Measurements from ENCODE around the gene RMI2. TPM values are rescaled to one million over a fixed set of nuclear protein-coding genes. Genes with fewer than 3 reads are reported as not detected.

RMI2 gene
- total and polyA plus RNA-seq, 9 of the 15 experiments (the other 6 are each of a cell fraction or from before 2014, with no cell fraction given), result 8.0 to 43.4 (median 32.5) TPM

DNA sequence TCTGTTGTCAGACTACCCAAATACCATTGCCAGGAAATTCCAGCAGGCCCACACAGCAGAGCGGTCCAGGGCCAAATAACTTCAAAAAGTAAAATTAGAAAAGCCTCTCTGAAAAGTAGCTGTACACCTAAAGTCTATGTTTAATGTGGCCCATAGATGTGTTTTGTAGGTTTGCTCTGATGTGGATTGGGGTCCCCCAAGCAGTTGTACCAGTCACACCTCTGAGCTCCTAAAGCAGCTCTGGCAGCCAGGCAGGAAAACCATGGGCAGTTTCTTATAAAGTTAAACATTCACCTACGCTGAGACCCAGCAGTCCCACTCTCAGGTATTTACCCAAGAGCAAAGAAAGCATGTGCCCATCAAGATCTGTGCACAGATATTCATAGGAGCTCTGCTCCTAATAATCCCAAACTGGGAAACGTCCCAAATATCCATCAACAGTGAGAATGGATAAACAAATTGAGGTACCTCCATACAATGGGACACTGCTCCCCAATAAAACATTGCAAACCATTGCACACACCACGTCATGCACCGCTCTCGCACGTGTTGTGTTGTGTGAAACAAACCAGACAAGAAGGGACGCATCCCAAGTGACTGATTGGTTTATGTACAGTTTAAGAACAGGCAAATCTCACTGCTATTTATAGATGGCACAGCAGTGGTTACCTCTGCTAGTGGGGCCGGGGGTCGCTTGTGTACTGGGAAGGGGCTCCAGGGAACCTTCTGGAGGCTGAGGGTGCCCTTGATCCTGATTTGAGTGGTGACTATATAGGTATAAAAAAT, 48.4 kb upstream of the RMI2 start (continued):
- TF ChIP-seq MAFG (tag; conservative IDR thresholded peaks at IDR 0.05), result no peak

DNA sequence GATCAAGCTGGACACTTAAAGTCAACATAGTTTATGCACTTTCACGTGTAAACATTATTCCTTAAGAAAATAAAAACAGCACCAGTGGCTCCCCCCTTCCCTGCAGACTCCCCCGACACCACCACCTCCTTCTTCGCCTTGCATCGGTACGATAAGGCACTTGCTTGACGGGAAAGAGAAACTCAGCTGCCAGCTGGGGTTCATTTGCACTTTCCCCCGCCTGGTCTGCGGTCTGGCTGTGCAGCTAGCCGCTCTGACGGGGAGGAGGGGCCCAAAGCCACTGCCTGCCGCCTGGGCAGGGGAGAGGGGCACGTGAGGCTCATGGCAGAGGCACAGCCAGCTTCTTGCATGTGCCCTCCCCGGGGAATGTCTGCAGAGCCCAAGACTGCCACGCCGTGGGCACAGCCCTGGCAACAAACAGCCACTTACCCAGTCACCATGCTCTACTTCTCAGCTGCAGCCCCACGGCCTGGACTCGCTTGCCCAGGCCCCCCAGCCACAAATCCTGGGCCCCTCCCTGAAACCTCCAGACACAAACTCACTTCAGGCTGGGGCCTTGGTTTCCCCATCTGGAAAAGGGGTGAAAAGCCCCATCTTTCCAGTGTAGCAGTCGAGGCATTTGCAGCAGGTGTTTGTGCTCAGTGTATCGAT, 47.6 kb upstream of the RMI2 start:
- peak; percentile 78 for FAIRE-seq
- 8% methylated on average over 18 of the region's 19 CpGs for WGBS (ENCODE audit: insufficient coverage, low coverage, missing lambda C conversion rate)
- Histone ChIP-seq H3K4me2 (ENCODE audit: insufficient read depth, low read length) (peak overlapping the region; percentile 47), H3K27ac (ENCODE audit: extremely low read depth, low read depth, low read length) (no peak overlapping the region), H3K4me1 (replicated peaks in 1 of 2; ENCODE audit: control insufficient read depth in 2 of 2, insufficient read depth in 2 of 2, low read length in 2 of 2) (peaks cover 6 to 13% of the 10 kb centered on the region in 2 experiments; a peak in 4 of 5 replicates), H2AFZ (ENCODE audit: low read depth, low read length) (peak overlapping the region; percentile 67), H3K36me3 (ENCODE audit: control insufficient read depth, insufficient read depth, low read length) (no peaks in the 10 kb centered on the region), H3K9me3 (replicated peaks; ENCODE audit: control insufficient read depth, insufficient read depth, low read depth, low read length) (no peaks in the 10 kb centered on the region), H4K20me1 (replicated peaks; ENCODE audit: control insufficient read depth, insufficient read depth, low read length) (no peaks in the 10 kb centered on the region), H3K9me1 (ENCODE audit: control insufficient read depth, insufficient read depth, low read length) (no peaks in the 10 kb centered on the region), H3K9ac (ENCODE audit: insufficient read depth in 1 of 2, low read depth in 2 of 2, low read length in 2 of 2) (peak overlapping the region in 1 of 2 experiments; percentile 86; a peak in 2 of 4 replicates), H3K79me2 (ENCODE audit: control insufficient read depth, insufficient read depth, low read length) (no peaks in the 10 kb centered on the region), H3K4me3 (no peak overlapping the region), H3K27me3 (ENCODE audit: control insufficient read depth in 2 of 2, insufficient read depth in 2 of 2, low read length in 2 of 2) (0 out of 5 replicates have a peak, but pooled peaks cover 0 to 9% of the 10 kb centered on the region in 2 experiments)
- CTCF ChIA-PET (ENCODE audit: low intra/inter-chr PET ratio), result no interaction called here
- ATAC-seq, result peak; percentile 88
- DNase-seq (ENCODE audit: extremely low read depth in 1 of 4, low spot score in 3 of 4), result peak; percentile 65 to 74 (median 72)
- no TSS peak for BruUV-seq (replicated peaks)
- intact Hi-C loops (cut with micrococcal nuclease), result no loop called here
- in situ Hi-C loops (cut with MboI), result no loop called here
- POLR2A ChIA-PET, result interaction anchor here (0.6 to 1.5 kb wide), 4 partner anchors 15 to 22 kb away, joined by 3 to 7 read pairs (median 4); partner anchors contain the start of gene PRM2
- TF ChIP-seq RBBP5 (IDR thresholded peaks at IDR 0.05; ENCODE audit: borderline replicate concordance, insufficient read depth, low read length, poor library complexity, severe bottlenecking) (peak; percentile 30), POU5F1 (IDR thresholded peaks at IDR 0.05; ENCODE audit: borderline replicate concordance, low read depth, low read length, partially characterized antibody) (no peak), ZFP1 (CRISPR knock-in tag; IDR thresholded peaks at IDR 0.05) (no peak), ZNF707 (CRISPR knock-in tag; conservative IDR thresholded peaks at IDR 0.05) (no peak), ZNF263 (CRISPR knock-in tag; IDR thresholded peaks at IDR 0.05; ENCODE audit: borderline replicate concordance) (no peak), NBN (IDR thresholded peaks at IDR 0.05; ENCODE audit: low read depth) (no peak), HDAC3 (IDR thresholded peaks at IDR 0.05; ENCODE audit: borderline replicate concordance, partially characterized antibody) (peak; percentile 41), PURB (CRISPR knock-in tag; IDR thresholded peaks at IDR 0.05; ENCODE audit: low read depth) (no peak), RCOR1 (IDR thresholded peaks at IDR 0.05; ENCODE audit: borderline replicate concordance in 1 of 2, low read depth in 2 of 2, low read length in 2 of 2) (peak in 1 of 2 experiments; percentile 21; a peak in 1 of 4 replicates), ZNF184 (CRISPR knock-in tag; IDR thresholded peaks at IDR 0.05) (no peak), JUN (IDR thresholded peaks at IDR 0.05; ENCODE audit: borderline replicate concordance, low read depth, low read length) (no peak), JUN (CRISPR knock-in tag; IDR thresholded peaks at IDR 0.05; ENCODE audit: borderline replicate concordance) (no peak)
- TF ChIP-seq, protein P1, sequence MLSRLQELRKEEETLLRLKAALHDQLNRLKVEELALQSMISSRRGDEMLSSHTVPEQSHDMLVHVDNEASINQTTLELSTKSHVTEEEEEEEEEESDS (CRISPR knock-in tag; IDR thresholded peaks at IDR 0.05), result no peak
- TF ChIP-seq, protein P2, sequence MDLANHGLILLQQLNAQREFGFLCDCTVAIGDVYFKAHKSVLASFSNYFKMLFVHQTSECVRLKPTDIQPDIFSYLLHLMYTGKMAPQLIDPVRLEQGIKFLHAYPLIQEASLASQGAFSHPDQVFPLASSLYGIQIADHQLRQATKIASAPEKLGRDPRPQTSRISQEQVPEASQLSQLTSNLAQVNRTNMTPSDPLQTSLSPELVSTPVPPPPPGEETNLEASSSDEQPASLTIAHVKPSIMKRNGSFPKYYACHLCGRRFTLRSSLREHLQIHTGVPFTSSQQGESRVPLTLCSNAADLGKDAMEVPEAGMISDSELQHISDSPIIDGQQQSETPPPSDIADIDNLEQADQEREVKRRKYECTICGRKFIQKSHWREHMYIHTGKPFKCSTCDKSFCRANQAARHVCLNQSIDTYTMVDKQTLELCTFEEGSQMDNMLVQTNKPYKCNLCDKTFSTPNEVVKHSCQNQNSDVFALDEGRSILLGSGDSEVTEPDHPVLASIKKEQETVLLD (IDR thresholded peaks at IDR 0.05), result no peak
- TF ChIP-seq, protein P3, sequence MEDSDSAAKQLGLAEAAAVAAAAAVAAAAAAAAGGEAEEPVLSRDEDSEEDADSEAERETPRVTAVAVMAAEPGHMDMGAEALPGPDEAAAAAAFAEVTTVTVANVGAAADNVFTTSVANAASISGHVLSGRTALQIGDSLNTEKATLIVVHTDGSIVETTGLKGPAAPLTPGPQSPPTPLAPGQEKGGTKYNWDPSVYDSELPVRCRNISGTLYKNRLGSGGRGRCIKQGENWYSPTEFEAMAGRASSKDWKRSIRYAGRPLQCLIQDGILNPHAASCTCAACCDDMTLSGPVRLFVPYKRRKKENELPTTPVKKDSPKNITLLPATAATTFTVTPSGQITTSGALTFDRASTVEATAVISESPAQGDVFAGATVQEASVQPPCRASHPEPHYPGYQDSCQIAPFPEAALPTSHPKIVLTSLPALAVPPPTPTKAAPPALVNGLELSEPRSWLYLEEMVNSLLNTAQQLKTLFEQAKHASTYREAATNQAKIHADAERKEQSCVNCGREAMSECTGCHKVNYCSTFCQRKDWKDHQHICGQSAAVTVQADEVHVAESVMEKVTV (CRISPR knock-in tag; IDR thresholded peaks at IDR 0.05), result no peak
